WTC11 (cell line): ENCODE measurements around the gene EHMT1. TPM values are rescaled to one million over a fixed set of nuclear protein-coding genes. Genes with fewer than 3 reads are reported as not detected.

Experiments used
- ATAC-seq: fragments of 200-7000 bp; cut with Tn5 transposase; 2 replicates; pipeline ENCODE4 v1.10.0; 2021; ENCODE audit warnings: mild to moderate bottlenecking, moderate library complexity
- CTCF ChIA-PET: fragments of 300-600 bp; sonication (Branson Sonifier 250); formaldehyde crosslinking; loops from one replicate; lab custom pipeline; 2021; ENCODE audit warnings: antibody characterized with exemption; lab: Charles Lee
- POLR2A ChIA-PET: fragments of 350-600 bp; sonication (Branson Sonifier 250); formaldehyde crosslinking; loops from one replicate; lab custom pipeline; 2021; ENCODE audit warnings: antibody characterized with exemption; lab: Charles Lee
- DNase-seq: peaks from one replicate; pipeline ENCODE4 v3.0.0; 2021; ENCODE audit warnings: low spot score
- H3K27ac Mint-ChIP-seq: 2 replicates; pipeline ENCODE4 v1.8.0; 2021; ENCODE audit warnings: mixed read lengths
- H3K27me3 Mint-ChIP-seq: 2 replicates; pipeline ENCODE4 v1.8.0; 2021; ENCODE audit warnings: low read depth, mild to moderate bottlenecking, moderate library complexity, mixed read lengths
- H3K36me3 Mint-ChIP-seq: 2 replicates; pipeline ENCODE4 v1.8.0; 2021; ENCODE audit warnings: mixed read lengths
- H3K4me1 Mint-ChIP-seq: 2 replicates; pipeline ENCODE4 v1.8.0; 2022; ENCODE audit warnings: mixed read lengths
- H3K4me3 Mint-ChIP-seq: 2 replicates; pipeline ENCODE4 v1.8.0; 2021; ENCODE audit warnings: mild to moderate bottlenecking, moderate library complexity, mixed read lengths
- H3K9me3 Mint-ChIP-seq: 2 replicates; pipeline ENCODE4 v1.8.0; 2021; ENCODE audit warnings: mixed read lengths
- AFF4 ChIP-seq: sonication (generic); formaldehyde crosslinking; IDR thresholded peaks from 2 replicates; pipeline ENCODE4 v1.8.1; 2023; ENCODE audit warnings: mild to moderate bottlenecking, missing genetic modification reagents, borderline replicate concordance
- E2F5 ChIP-seq: sonication (generic); formaldehyde crosslinking; IDR thresholded peaks from 2 replicates; pipeline ENCODE4 v1.8.1; 2022; ENCODE audit warnings: mild to moderate bottlenecking, moderate library complexity, missing genetic modification reagents
- HMGA2 ChIP-seq: fragments of 250-450 bp; sonication (Bioruptor Pico); IDR thresholded peaks from 2 replicates; pipeline ENCODE4 v1.4.0; 2021; ENCODE audit warnings: mild to moderate bottlenecking, moderate library complexity
- IRF1 ChIP-seq: sonication (generic); formaldehyde crosslinking; IDR thresholded peaks from 2 replicates; pipeline ENCODE4 v1.8.0; 2023; ENCODE audit warnings: missing genetic modification reagents
- JUN ChIP-seq: sonication (generic); formaldehyde crosslinking; IDR thresholded peaks from 2 replicates; pipeline ENCODE4 v1.8.0; 2023; ENCODE audit warnings: mild to moderate bottlenecking, missing genetic modification reagents
- NR1H2 ChIP-seq: sonication (generic); formaldehyde crosslinking; IDR thresholded peaks from 2 replicates; pipeline ENCODE4 v1.9.0; 2021; ENCODE audit warnings: mild to moderate bottlenecking, moderate library complexity, missing genetic modification reagents
- NR3C1 ChIP-seq: sonication (generic); formaldehyde crosslinking; conservative IDR thresholded peaks from 2 replicates; pipeline ENCODE4 v1.8.1; 2023; ENCODE audit warnings: low read depth, mild to moderate bottlenecking, missing genetic modification reagents
- OVOL2 ChIP-seq: fragments of 250-450 bp; sonication (Bioruptor Pico); IDR thresholded peaks from 2 replicates; pipeline ENCODE4 v1.9.0; 2021; ENCODE audit warnings: mild to moderate bottlenecking, borderline replicate concordance
- RELA ChIP-seq: sonication (generic); formaldehyde crosslinking; IDR thresholded peaks from 2 replicates; pipeline ENCODE4 v1.8.1; 2022; ENCODE audit warnings: missing genetic modification reagents, mild to moderate bottlenecking, borderline replicate concordance
- USF1 ChIP-seq: sonication (generic); formaldehyde crosslinking; IDR thresholded peaks from 2 replicates; pipeline ENCODE4 v1.8.0; 2022; ENCODE audit warnings: mild to moderate bottlenecking, missing genetic modification reagents
- ZNF121 ChIP-seq: sonication (generic); formaldehyde crosslinking; IDR thresholded peaks from 2 replicates; pipeline ENCODE4 v1.8.0; 2023; ENCODE audit warnings: missing genetic modification reagents
- total RNA-seq: library from RNA; stranded (reverse); gene quantifications from 3 replicates; pipeline ENCODE4 v1.2.3, GENCODE V29; 2021
- TF ChIP-seq, protein P1 (sequence below): sonication (generic); formaldehyde crosslinking; IDR thresholded peaks from 2 replicates; pipeline ENCODE4 v1.8.1; 2022; ENCODE audit warnings: low read depth, mild to moderate bottlenecking, moderate library complexity, missing genetic modification reagents, borderline replicate concordance

EHMT1 gene
- total RNA-seq, 1 experiment from 2014 or later = 170 TPM

GRCh38 chr9:137836831-137837241, 218.0 kb downstream of the EHMT1 start (continued):
- TF ChIP-seq USF1 (CRISPR knock-in tag) = no peak
- no peak for TF ChIP-seq JUN (CRISPR knock-in tag)
- TF ChIP-seq AFF4 (CRISPR knock-in tag) = no peak
- TF ChIP-seq, protein P1, sequence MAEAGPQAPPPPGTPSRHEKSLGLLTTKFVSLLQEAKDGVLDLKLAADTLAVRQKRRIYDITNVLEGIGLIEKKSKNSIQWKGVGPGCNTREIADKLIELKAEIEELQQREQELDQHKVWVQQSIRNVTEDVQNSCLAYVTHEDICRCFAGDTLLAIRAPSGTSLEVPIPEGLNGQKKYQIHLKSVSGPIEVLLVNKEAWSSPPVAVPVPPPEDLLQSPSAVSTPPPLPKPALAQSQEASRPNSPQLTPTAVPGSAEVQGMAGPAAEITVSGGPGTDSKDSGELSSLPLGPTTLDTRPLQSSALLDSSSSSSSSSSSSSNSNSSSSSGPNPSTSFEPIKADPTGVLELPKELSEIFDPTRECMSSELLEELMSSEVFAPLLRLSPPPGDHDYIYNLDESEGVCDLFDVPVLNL (CRISPR knock-in tag) = no peak

DNA sequence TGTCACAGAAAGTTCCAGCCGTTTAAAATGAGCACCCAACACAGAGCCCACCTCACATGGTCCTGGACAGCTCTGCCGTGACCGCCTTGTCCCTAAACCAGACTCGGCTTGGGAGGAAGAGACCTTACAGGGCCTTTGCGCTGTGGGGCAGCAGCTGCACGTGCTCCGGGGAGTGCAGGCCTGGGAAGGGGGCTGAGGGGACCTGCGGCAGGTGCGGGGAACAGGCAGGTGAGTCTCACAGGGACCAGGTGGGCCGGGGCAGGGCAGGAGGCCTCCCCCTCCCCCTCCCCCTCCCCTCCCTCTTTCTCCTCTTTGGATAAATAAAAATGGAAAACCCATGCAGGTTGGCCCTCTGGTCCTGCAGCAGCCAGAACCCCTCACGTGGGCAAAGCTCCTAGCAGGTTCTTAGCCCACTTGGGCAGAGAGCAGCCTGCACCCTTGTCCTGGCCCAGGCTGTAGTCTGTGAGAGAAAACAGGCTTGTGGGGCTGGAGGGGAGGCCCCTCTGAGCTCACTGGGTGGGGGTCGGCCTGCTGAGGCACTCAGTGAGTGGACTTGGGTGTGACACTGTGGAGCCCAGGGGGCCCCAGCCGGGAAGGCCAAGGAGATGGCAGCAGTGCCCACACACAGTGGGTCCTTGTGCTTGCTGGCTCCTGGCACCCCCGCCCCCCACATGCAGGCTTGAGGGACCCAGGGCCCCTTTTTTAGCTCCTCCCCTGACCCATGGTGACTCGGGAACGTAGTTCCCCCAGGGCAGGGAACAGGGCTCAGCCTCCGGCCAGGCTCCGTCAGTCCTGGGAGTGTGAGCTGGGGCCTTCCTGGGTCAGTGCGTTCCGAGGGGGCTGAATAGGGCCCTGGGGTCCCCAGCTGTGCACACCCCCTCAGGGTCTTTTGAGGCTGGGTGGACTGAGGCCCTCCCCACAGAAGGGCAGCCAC, 218.8 kb downstream of the EHMT1 start:
- ChIA-PET POLR2A (no interaction called here), CTCF (interaction anchor here (1.3 to 2.0 kb wide), 3 partner anchors 19 to 185 kb away, joined by 4 to 8 read pairs (median 6); no protein-coding TSS in a partner anchor)
- no peaks in the 10 kb centered on the region for H3K27me3 Mint-ChIP-seq
- ATAC-seq = peak; percentile 14
- H3K9me3 Mint-ChIP-seq = peaks cover 3% of the 10 kb centered on the region; the same call in 1 of the 2 replicates
- H3K4me1 Mint-ChIP-seq = no peaks in the 10 kb centered on the region
- H3K36me3 Mint-ChIP-seq = peaks cover 9% of the 10 kb centered on the region
- no peak overlapping the region for H3K27ac Mint-ChIP-seq
- no peak overlapping the region for H3K4me3 Mint-ChIP-seq
- no peak for TF ChIP-seq E2F5
- no peak for DNase-seq

- H3K27ac Mint-ChIP-seq = no peak overlapping the region
- no peak overlapping the region for H3K4me3 Mint-ChIP-seq
- H3K36me3 Mint-ChIP-seq = peaks cover 11% of the 10 kb centered on the region
- ChIA-PET CTCF (no interaction called here), POLR2A (no interaction called here)
- peaks cover 8% of the 10 kb centered on the region for H3K9me3 Mint-ChIP-seq
- no peak for TF ChIP-seq NR3C1 (CRISPR knock-in tag)
- TF ChIP-seq NR1H2 = no peak
- no peak for TF ChIP-seq HMGA2 (CRISPR knock-in tag)
- TF ChIP-seq ZNF121 (CRISPR knock-in tag) = no peak
- no peak for TF ChIP-seq OVOL2 (CRISPR knock-in tag)
- no peak for TF ChIP-seq RELA (CRISPR knock-in tag)
- TF ChIP-seq IRF1 (CRISPR knock-in tag) = no peak
- no peak for TF ChIP-seq AFF4 (CRISPR knock-in tag)
- TF ChIP-seq USF1 (CRISPR knock-in tag) = no peak
- no peaks in the 10 kb centered on the region for H3K4me1 Mint-ChIP-seq
- ATAC-seq (no peak), DNase-seq (no peak)
- no peaks in the 10 kb centered on the region for H3K27me3 Mint-ChIP-seq
Measured at GRCh38 chr9:137838576-137838975, 219.8 kb downstream of the EHMT1 start.
